GM12874 (cell line): ENCODE results near the gene TUB.

Experiments
- CTCF ChIP-seq: IDR thresholded peaks from 2 replicates; pipeline ENCODE4 v1.5.1; 2011; ENCODE audit warnings: low read depth, mild to moderate bottlenecking, control low read depth, low read length, moderate library complexity; ENCODE audit not compliant: insufficient read depth

TUB gene

DNA sequence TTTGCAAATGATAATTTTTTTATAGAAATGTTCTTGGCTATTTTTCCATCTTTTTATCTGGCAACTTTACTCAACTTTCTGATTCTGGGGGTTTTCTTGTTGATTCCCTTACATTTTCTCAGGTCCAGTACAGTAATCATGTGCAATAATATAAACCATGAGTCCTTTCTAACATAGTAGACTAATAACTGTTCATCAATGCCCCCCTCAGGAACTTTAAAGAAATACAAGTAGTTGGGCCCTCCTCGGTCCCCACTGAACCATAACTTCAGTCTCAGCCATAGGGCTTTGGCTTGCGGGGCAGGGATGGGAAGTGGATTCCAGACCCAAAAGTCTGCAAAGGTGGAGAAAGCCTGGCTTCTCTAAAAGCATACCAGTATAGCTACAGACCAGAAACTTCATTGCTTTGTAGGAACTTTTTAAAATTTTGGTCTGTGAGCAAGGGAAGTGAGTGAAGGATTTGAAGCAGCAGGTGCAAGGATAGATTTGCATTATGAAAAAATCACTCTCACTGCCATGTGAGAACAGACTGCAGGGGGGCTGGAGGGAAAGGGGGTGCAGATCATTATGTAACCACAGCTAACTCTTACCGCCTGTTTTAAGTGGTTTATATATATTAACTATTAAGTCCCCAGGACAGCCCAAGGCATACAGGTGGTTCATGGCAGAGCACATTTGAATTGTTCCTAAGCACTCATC is 10.4 kb upstream of the TUB start:
- TF ChIP-seq CTCF = no peak; the same call in 1 of the 2 replicates

- no peak for TF ChIP-seq CTCF
Measured at GRCh38 chr11:8071616-8072581, 9.1 kb upstream of the TUB start.

- no peak for TF ChIP-seq CTCF
Measured at GRCh38 chr11:8075119-8075726, 5.8 kb upstream of the TUB start.

- TF ChIP-seq CTCF = no peak
Measured at GRCh38 chr11:8079111-8079675, 1.8 kb upstream of the TUB start.

DNA sequence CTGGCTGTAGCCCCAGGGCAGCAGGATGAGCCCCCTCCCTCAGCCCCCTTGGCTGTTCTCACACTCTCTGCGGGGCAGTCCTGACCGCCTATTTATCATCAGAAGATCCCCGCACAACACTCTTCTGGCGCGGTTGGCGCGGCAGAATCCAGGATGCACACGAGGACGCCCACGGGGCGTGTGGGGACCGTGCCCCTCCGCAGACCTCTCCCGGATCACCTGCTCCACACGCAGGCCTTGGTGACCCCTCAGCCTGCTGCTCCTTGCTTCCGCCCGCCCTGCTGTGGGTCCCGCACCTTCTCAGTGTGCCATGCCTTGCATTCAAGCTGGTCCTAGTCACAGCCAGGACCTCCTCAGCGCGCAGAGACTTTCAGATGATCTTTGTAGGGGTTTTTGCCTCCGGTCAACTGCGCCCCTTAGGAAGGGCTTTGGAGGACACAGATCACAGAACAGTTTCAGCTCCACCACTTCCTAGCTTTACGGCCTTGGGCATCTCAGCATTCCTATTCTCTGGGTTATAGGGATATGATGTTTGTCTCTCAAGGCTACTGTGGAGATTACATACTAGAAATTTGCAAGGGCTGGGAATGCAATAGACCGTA is 841 bp upstream of the TUB start:
- no peak for TF ChIP-seq CTCF

- TF ChIP-seq CTCF = no peak
Measured at GRCh38 chr11:8081591-8082250, 710 bp downstream of the TUB start.
